GM23338 (cell line): Measurements from ENCODE around the gene ROCK2. TPM values are rescaled to one million over a fixed set of nuclear protein-coding genes. Genes with fewer than 3 reads are reported as not detected.

Source experiments
- ATAC-seq: fragments of 200-7000 bp; cut with Tn5 transposase; 3 replicates; pipeline ENCODE4 v1.9.1; 2020
- DNase-seq: peaks from one replicate; pipeline ENCODE4 v3.0.0-alpha.2; 2015; ENCODE audit warnings: low spot score
- H2AFZ ChIP-seq: fragments of 200-600 bp; sonication (generic); 2 replicates; pipeline ENCODE4 v1.8.0; 2016; ENCODE audit warnings: antibody characterized with exemption, mild to moderate bottlenecking, moderate library complexity
- H3F3A ChIP-seq: fragments of 200-600 bp; sonication (generic); replicated peaks from 2 replicates; pipeline ENCODE4 v1.8.0; 2017; ENCODE audit warnings: antibody characterized with exemption, mixed run types, low read depth
- H3K27ac ChIP-seq: fragments of 200-600 bp; sonication (generic); 2 replicates; pipeline ENCODE4 v1.6.1; 2016; ENCODE audit warnings: low read depth
- H3K27me3 ChIP-seq: fragments of 200-600 bp; sonication (generic); 2 replicates; pipeline ENCODE4 v1.8.0; 2016; ENCODE audit warnings: mild to moderate bottlenecking, mixed run types, moderate library complexity; ENCODE audit not compliant: insufficient read depth
- H3K36me3 ChIP-seq: fragments of 200-600 bp; sonication (generic); 2 replicates; pipeline ENCODE4 v1.8.0; 2016; ENCODE audit warnings: mild to moderate bottlenecking; ENCODE audit not compliant: insufficient read depth
- H3K4me1 ChIP-seq: fragments of 200-600 bp; sonication (generic); 2 replicates; pipeline ENCODE4 v1.8.0; 2016; ENCODE audit warnings: mild to moderate bottlenecking, moderate library complexity; ENCODE audit not compliant: insufficient read depth
- H3K4me2 ChIP-seq: fragments of 200-600 bp; sonication (generic); 2 replicates; pipeline ENCODE4 v1.7.1; 2017; ENCODE audit warnings: mixed run types
- H3K4me3 ChIP-seq: fragments of 200-600 bp; sonication (generic); 2 replicates; pipeline ENCODE4 v1.6.1; 2016; ENCODE audit warnings: mixed run types
- H3K79me2 ChIP-seq: fragments of 200-600 bp; sonication (generic); replicated peaks from 2 replicates; pipeline ENCODE4 v1.8.0; 2017; ENCODE audit warnings: mild to moderate bottlenecking; ENCODE audit not compliant: insufficient read depth
- H3K9me2 ChIP-seq: fragments of 200-600 bp; sonication (generic); 2 replicates; pipeline ENCODE4 v1.8.0; 2017; ENCODE audit not compliant: insufficient read depth
- H4K20me1 ChIP-seq: fragments of 200-600 bp; sonication (generic); replicated peaks from 2 replicates; pipeline ENCODE4 v1.8.0; 2017; ENCODE audit warnings: mild to moderate bottlenecking; ENCODE audit not compliant: insufficient read depth
- H3K27ac Mint-ChIP-seq: 2 replicates; pipeline ENCODE4 v1.8.0; 2020; ENCODE audit warnings: inconsistent platforms, mild to moderate bottlenecking, moderate library complexity, mixed read lengths
- H3K27me3 Mint-ChIP-seq: 3 replicates; pipeline ENCODE4 v1.8.0; 2022; ENCODE audit warnings: low read depth, mild to moderate bottlenecking, moderate library complexity, mixed read lengths, inconsistent platforms; ENCODE audit not compliant: insufficient read depth, poor library complexity
- H3K36me3 Mint-ChIP-seq: 3 replicates; pipeline ENCODE4 v1.8.0; 2021; ENCODE audit warnings: low read depth, mild to moderate bottlenecking, inconsistent platforms, moderate library complexity, mixed read lengths
- H3K4me1 Mint-ChIP-seq: 3 replicates; pipeline ENCODE4 v1.8.0; 2020; ENCODE audit warnings: mild to moderate bottlenecking, inconsistent platforms, mixed read lengths
- H3K4me3 Mint-ChIP-seq: 3 replicates; pipeline ENCODE4 v1.8.0; 2021; ENCODE audit warnings: moderate library complexity, mild to moderate bottlenecking, inconsistent platforms, mixed read lengths
- H3K9me3 Mint-ChIP-seq: 3 replicates; pipeline ENCODE4 v1.8.0; 2020; ENCODE audit warnings: moderate library complexity, mild to moderate bottlenecking, inconsistent platforms, mixed read lengths
- CREB1 ChIP-seq: fragments of 250-450 bp; sonication (Bioruptor Pico); IDR thresholded peaks from 2 replicates; pipeline ENCODE4 v1.5.0; 2020; ENCODE audit warnings: low read depth, mild to moderate bottlenecking, moderate library complexity
- CTCF ChIP-seq, 2 experiments: fragments of 200-600 bp in 1 of 2; sonication (generic) in 1 of 2; conservative IDR thresholded peaks; 2 replicates each; pipeline versions ENCODE4 v1.5.1 to v1.6.1; 2016 to 2017; ENCODE audit warnings: antibody characterized with exemption in 2 of 2, low read depth in 2 of 2, mild to moderate bottlenecking in 2 of 2, moderate library complexity in 1 of 2
- ETS1 ChIP-seq: IDR thresholded peaks from 2 replicates; pipeline ENCODE4 v1.6.1; 2016; ENCODE audit warnings: antibody characterized with exemption
- EZH2 ChIP-seq: fragments of 200-600 bp; sonication (generic); IDR thresholded peaks from one replicate; pipeline ENCODE4 v1.8.0; 2017; ENCODE audit warnings: antibody characterized with exemption, mild to moderate bottlenecking, low read depth; ENCODE audit not compliant: unreplicated experiment
- EZH2phosphoT487 ChIP-seq: fragments of 200-600 bp; sonication (generic); IDR thresholded peaks from one replicate; pipeline ENCODE4 v1.8.1; 2018; ENCODE audit warnings: antibody characterized with exemption; ENCODE audit not compliant: unreplicated experiment
- JUNB ChIP-seq: IDR thresholded peaks from one replicate; pipeline ENCODE4 v1.6.1; 2016; ENCODE audit warnings: antibody characterized with exemption; ENCODE audit not compliant: unreplicated experiment
- NANOG ChIP-seq: IDR thresholded peaks from 2 replicates; pipeline ENCODE4 v1.6.1; 2016; ENCODE audit warnings: antibody characterized with exemption, borderline replicate concordance
- POLR2AphosphoS5 ChIP-seq: IDR thresholded peaks from 2 replicates; pipeline ENCODE4 v1.6.1; 2016; ENCODE audit warnings: antibody characterized with exemption, low read depth
- REST ChIP-seq: IDR thresholded peaks from one replicate; pipeline ENCODE4 v1.6.1; 2018; ENCODE audit warnings: antibody characterized with exemption; ENCODE audit not compliant: unreplicated experiment
- STAT1 ChIP-seq: IDR thresholded peaks from one replicate; pipeline ENCODE4 v1.6.1; 2016; ENCODE audit warnings: antibody characterized with exemption; ENCODE audit not compliant: unreplicated experiment
- ZNF114 ChIP-seq: fragments of 250-450 bp; sonication (Bioruptor Pico); IDR thresholded peaks from 2 replicates; pipeline ENCODE4 v1.5.0; 2020; ENCODE audit warnings: mild to moderate bottlenecking, moderate library complexity
- ZNF331 ChIP-seq: fragments of 250-450 bp; sonication (Bioruptor Pico); IDR thresholded peaks from 2 replicates; pipeline ENCODE4 v1.5.0; 2020; ENCODE audit warnings: low read depth, mild to moderate bottlenecking, moderate library complexity
- ZNF462 ChIP-seq: fragments of 250-450 bp; sonication (Bioruptor Pico); IDR thresholded peaks from 2 replicates; pipeline ENCODE4 v1.5.0; 2020; ENCODE audit warnings: mild to moderate bottlenecking, moderate library complexity
- polyA plus RNA-seq: library from polyadenylated mRNA; unstranded; fragments of >200 nt; fragmentation: Nextera tagmentation; extraction: Ambion mirVana; gene quantifications from 2 replicates; pipeline ENCODE4 v1.2.1, GENCODE V29; 2016
- total RNA-seq: library from RNA; depleted of rRNA; stranded (reverse); fragments of >200 nt; shearing (Covaris generic); gene quantifications from 2 replicates; pipeline ENCODE4 v1.2.3, GENCODE V29; 2014

Gene ROCK2
- total and polyA plus RNA-seq, 2 experiments from 2014 or later: 16.4 to 28.0 TPM

GRCh38 chr2:11290713-11291112, 53.7 kb downstream of the ROCK2 start:
- no peak overlapping the region for H3K4me3 ChIP-seq
- no peaks in the 10 kb centered on the region for H3K36me3 ChIP-seq
- peaks cover 17% of the 10 kb centered on the region for H3K4me1 ChIP-seq
- H3K4me2 ChIP-seq: no peak overlapping the region
- no peaks in the 10 kb centered on the region for H3K27me3 Mint-ChIP-seq
- H3K4me3 Mint-ChIP-seq: no peak overlapping the region
- no peak overlapping the region for H3K27ac ChIP-seq
- no peak for DNase-seq
- TF ChIP-seq EZH2 (no peak), CTCF (conservative IDR thresholded peaks at IDR 0.05; ENCODE audit: low read depth in 2 of 2) (no peak), ZNF331 (CRISPR knock-in tag) (no peak), CREB1 (CRISPR knock-in tag) (no peak), JUNB (no peak), ZNF114 (CRISPR knock-in tag) (no peak), ETS1 (no peak), STAT1 (no peak), NANOG (no peak), EZH2phosphoT487 (no peak), REST (no peak), ZNF462 (CRISPR knock-in tag) (no peak), POLR2AphosphoS5 (no peak)
- no peak overlapping the region for H3K27ac Mint-ChIP-seq
- no peak overlapping the region for H2AFZ ChIP-seq
- peaks cover 92% of the 10 kb centered on the region for H3K79me2 ChIP-seq
- H3K36me3 Mint-ChIP-seq: peaks cover 6% of the 10 kb centered on the region
- no peaks in the 10 kb centered on the region for H3K27me3 ChIP-seq
- no peaks in the 10 kb centered on the region for H3F3A ChIP-seq
- ATAC-seq: no peak
- H4K20me1 ChIP-seq: no peaks in the 10 kb centered on the region; the same call in 1 of the 2 replicates
- H3K4me1 Mint-ChIP-seq: peaks cover 27% of the 10 kb centered on the region
- no peaks in the 10 kb centered on the region for H3K9me2 ChIP-seq
- H3K9me3 Mint-ChIP-seq: no peaks in the 10 kb centered on the region
